GM21723 (cell line): ENCODE measurements around the gene MAPK8IP3.

Source experiments
- ATAC-seq: cut with Tn5 transposase; IDR thresholded peaks from one replicate; pipeline ENCODE4 v1.9.1; 2021; ENCODE audit warnings: mild to moderate bottlenecking, moderate library complexity; ENCODE audit not compliant: unreplicated experiment

The MAPK8IP3 gene

GRCh38 chr16:1771864-1772361, 65.9 kb downstream of the MAPK8IP3 start:
- ATAC-seq = no peak

GRCh38 chr16:1772362-1772907, 66.4 kb downstream of the MAPK8IP3 start, which contains the start of gene EME2:
EME2 (plus strand) TSS chr16:1772810; CDS start chr16:1773228, 418 bp downstream.
- peak; percentile 9 for ATAC-seq

GRCh38 chr16:1772908-1773702, 67.1 kb downstream of the MAPK8IP3 start, which contains the start of gene MRPS34:
MRPS34 (minus strand) TSS chr16:1773134; CDS start chr16:1773119, 15 bp downstream.
- peak; percentile 45 for ATAC-seq

GRCh38 chr16:1773703-1774447, 67.9 kb downstream of the MAPK8IP3 start:
- ATAC-seq = no peak

- ATAC-seq = no peak
These were observed 68.4 kb downstream of the MAPK8IP3 start for GRCh38 chr16:1774448-1774780.

- ATAC-seq = no peak
These were observed 69.2 kb downstream of the MAPK8IP3 start for GRCh38 chr16:1775006-1775845.

GRCh38 chr16:1775846-1776671, 70.1 kb downstream of the MAPK8IP3 start:
- no peak for ATAC-seq

- ATAC-seq = no peak
These were observed 70.6 kb downstream of the MAPK8IP3 start for GRCh38 chr16:1776672-1776955.

GRCh38 chr16:1776991-1777374, 71.0 kb downstream of the MAPK8IP3 start:
- ATAC-seq = no peak

GRCh38 chr16:1777375-1778199, 71.6 kb downstream of the MAPK8IP3 start:
- no peak for ATAC-seq

- no peak for ATAC-seq
These were observed 72.5 kb downstream of the MAPK8IP3 start for GRCh38 chr16:1778200-1779179.

GRCh38 chr16:1779234-1779701, 73.3 kb downstream of the MAPK8IP3 start:
- no peak for ATAC-seq

GRCh38 chr16:1779741-1780676, 74.0 kb downstream of the MAPK8IP3 start:
- no peak for ATAC-seq

- no peak for ATAC-seq
These were observed 74.7 kb downstream of the MAPK8IP3 start for GRCh38 chr16:1780677-1781072.

GRCh38 chr16:1781254-1781653, 75.3 kb downstream of the MAPK8IP3 start:
- no peak for ATAC-seq

GRCh38 chr16:1781758-1782407, 75.9 kb downstream of the MAPK8IP3 start:
- ATAC-seq = peak; percentile 10
